Measurements from ENCODE around the gene MYLK. TPM values are rescaled to one million over a fixed set of nuclear protein-coding genes. Genes with fewer than 3 reads are reported as not detected.

MYLK gene
- total and polyA plus RNA-seq, 2 experiments from 2014 or later, result 13.1 to 27.1 TPM

- H3K4me3 ChIP-seq, result no peak overlapping the region
- H3K4me2 ChIP-seq, result no peak overlapping the region
- no peak overlapping the region for H3K27ac ChIP-seq
Measured at GRCh38 chr3:123694366-123695087, 189.6 kb downstream of the MYLK start.

GRCh38 chr3:123693584-123694190, 190.4 kb downstream of the MYLK start:
- Histone ChIP-seq H3K36me3 (replicated peaks; ENCODE audit: insufficient read depth, low read depth) (no peaks in the 10 kb centered on the region), H3K4me3 (no peak overlapping the region), H3K4me1 (ENCODE audit: insufficient read depth) (peaks cover 31% of the 10 kb centered on the region), H4K20me1 (ENCODE audit: insufficient read depth, poor library complexity, severe bottlenecking) (no peaks in the 10 kb centered on the region), H3K27me3 (no peaks in the 10 kb centered on the region), H3K4me2 (no peak overlapping the region), H3K27ac (no peak overlapping the region), H3K9me3 (ENCODE audit: low read depth) (no peaks in the 10 kb centered on the region), H2AFZ (no peak overlapping the region), H3K79me2 (no peaks in the 10 kb centered on the region), H3K9me2 (replicated peaks; ENCODE audit: insufficient read depth) (no peaks in the 10 kb centered on the region)
- 92% methylated on average over 2 of the region's 2 CpGs for WGBS (ENCODE audit: low lambda C conversion rate, missing lambda C conversion rate)
- no peak for DNase-seq (ENCODE audit: low spot score)
- no peak for TF ChIP-seq EZH2phosphoT487 (IDR thresholded peaks at IDR 0.05; ENCODE audit: low read depth, severe bottlenecking, unreplicated experiment)
- TF ChIP-seq EZH2 (IDR thresholded peaks at IDR 0.05; ENCODE audit: borderline replicate concordance), result no peak
- TF ChIP-seq, protein P1, sequence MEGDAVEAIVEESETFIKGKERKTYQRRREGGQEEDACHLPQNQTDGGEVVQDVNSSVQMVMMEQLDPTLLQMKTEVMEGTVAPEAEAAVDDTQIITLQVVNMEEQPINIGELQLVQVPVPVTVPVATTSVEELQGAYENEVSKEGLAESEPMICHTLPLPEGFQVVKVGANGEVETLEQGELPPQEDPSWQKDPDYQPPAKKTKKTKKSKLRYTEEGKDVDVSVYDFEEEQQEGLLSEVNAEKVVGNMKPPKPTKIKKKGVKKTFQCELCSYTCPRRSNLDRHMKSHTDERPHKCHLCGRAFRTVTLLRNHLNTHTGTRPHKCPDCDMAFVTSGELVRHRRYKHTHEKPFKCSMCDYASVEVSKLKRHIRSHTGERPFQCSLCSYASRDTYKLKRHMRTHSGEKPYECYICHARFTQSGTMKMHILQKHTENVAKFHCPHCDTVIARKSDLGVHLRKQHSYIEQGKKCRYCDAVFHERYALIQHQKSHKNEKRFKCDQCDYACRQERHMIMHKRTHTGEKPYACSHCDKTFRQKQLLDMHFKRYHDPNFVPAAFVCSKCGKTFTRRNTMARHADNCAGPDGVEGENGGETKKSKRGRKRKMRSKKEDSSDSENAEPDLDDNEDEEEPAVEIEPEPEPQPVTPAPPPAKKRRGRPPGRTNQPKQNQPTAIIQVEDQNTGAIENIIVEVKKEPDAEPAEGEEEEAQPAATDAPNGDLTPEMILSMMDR (IDR thresholded peaks at IDR 0.05; ENCODE audit: poor library complexity), result no peak

More at GRCh38 chr3:123694366-123695087, 189.6 kb downstream of the MYLK start:
- H3K79me2 ChIP-seq, result no peaks in the 10 kb centered on the region
- no peaks in the 10 kb centered on the region for H3K27me3 ChIP-seq
- no peaks in the 10 kb centered on the region for H3K36me3 ChIP-seq (replicated peaks; ENCODE audit: insufficient read depth, low read depth)
- peaks cover 31% of the 10 kb centered on the region for H3K4me1 ChIP-seq (ENCODE audit: insufficient read depth)
- DNase-seq (ENCODE audit: low spot score), result no peak
- H3K9me3 ChIP-seq (ENCODE audit: low read depth), result no peaks in the 10 kb centered on the region
- WGBS (ENCODE audit: low lambda C conversion rate, missing lambda C conversion rate), result 72% methylated on average over 6 of the region's 6 CpGs
- no peaks in the 10 kb centered on the region for H4K20me1 ChIP-seq (ENCODE audit: insufficient read depth, poor library complexity, severe bottlenecking)
- H2AFZ ChIP-seq, result no peak overlapping the region
- TF ChIP-seq EZH2 (IDR thresholded peaks at IDR 0.05; ENCODE audit: borderline replicate concordance) (no peak), EZH2phosphoT487 (IDR thresholded peaks at IDR 0.05; ENCODE audit: low read depth, severe bottlenecking, unreplicated experiment) (no peak)
- TF ChIP-seq, protein P1 (IDR thresholded peaks at IDR 0.05; ENCODE audit: poor library complexity), result no peak
- no peaks in the 10 kb centered on the region for H3K9me2 ChIP-seq (replicated peaks; ENCODE audit: insufficient read depth)

- H4K20me1 ChIP-seq (ENCODE audit: insufficient read depth, poor library complexity, severe bottlenecking), result no peaks in the 10 kb centered on the region
- no peaks in the 10 kb centered on the region for H3K9me3 ChIP-seq (ENCODE audit: low read depth)
- no peak overlapping the region for H3K4me2 ChIP-seq
- WGBS (ENCODE audit: low lambda C conversion rate, missing lambda C conversion rate), result 89% methylated on average over 13 of the region's 13 CpGs
- H3K4me3 ChIP-seq, result no peak overlapping the region
- H3K36me3 ChIP-seq (replicated peaks; ENCODE audit: insufficient read depth, low read depth), result no peaks in the 10 kb centered on the region
- no peaks in the 10 kb centered on the region for H3K27me3 ChIP-seq
- DNase-seq (ENCODE audit: low spot score), result no peak
- no peak overlapping the region for H2AFZ ChIP-seq
- no peaks in the 10 kb centered on the region for H3K79me2 ChIP-seq
- TF ChIP-seq EZH2 (IDR thresholded peaks at IDR 0.05; ENCODE audit: borderline replicate concordance), result no peak
- TF ChIP-seq, protein P1 (IDR thresholded peaks at IDR 0.05; ENCODE audit: poor library complexity), result no peak
- TF ChIP-seq EZH2phosphoT487 (IDR thresholded peaks at IDR 0.05; ENCODE audit: low read depth, severe bottlenecking, unreplicated experiment), result no peak
- H3K4me1 ChIP-seq (ENCODE audit: insufficient read depth), result peaks cover 31% of the 10 kb centered on the region
- no peak overlapping the region for H3K27ac ChIP-seq
- H3K9me2 ChIP-seq (replicated peaks; ENCODE audit: insufficient read depth), result no peaks in the 10 kb centered on the region
Measured at GRCh38 chr3:123692671-123693070, 191.5 kb downstream of the MYLK start.
